Coronary artery (tissue), 2 donors: ENCODE measurements around the gene PLCG2.

Source experiments
- DNase-seq: peaks from one replicate; pipeline ENCODE4 v3.0.0-alpha.2; 2017; ENCODE audit warnings: low spot score
- H3K27ac ChIP-seq, 2 donors: fragments of 200-600 bp; sonication (generic); one replicate each; pipeline ENCODE4 v1.5.1; 2016 to 2019
- H3K4me3 ChIP-seq: fragments of 200-600 bp; sonication (generic); 2 replicates; pipeline ENCODE4 v1.5.1; 2016; ENCODE audit warnings: mild to moderate bottlenecking, moderate library complexity
- TF ChIP-seq, protein P1 (sequence below): fragments of 200-600 bp; sonication (generic); IDR thresholded peaks from one replicate; pipeline ENCODE4 v1.5.1; 2019; ENCODE audit warnings: antibody characterized with exemption

PLCG2 gene

GRCh38 chr16:81790830-81791435, 11.8 kb downstream of the PLCG2 start:
- H3K4me3 ChIP-seq = no peak overlapping the region
- TF ChIP-seq, protein P1, sequence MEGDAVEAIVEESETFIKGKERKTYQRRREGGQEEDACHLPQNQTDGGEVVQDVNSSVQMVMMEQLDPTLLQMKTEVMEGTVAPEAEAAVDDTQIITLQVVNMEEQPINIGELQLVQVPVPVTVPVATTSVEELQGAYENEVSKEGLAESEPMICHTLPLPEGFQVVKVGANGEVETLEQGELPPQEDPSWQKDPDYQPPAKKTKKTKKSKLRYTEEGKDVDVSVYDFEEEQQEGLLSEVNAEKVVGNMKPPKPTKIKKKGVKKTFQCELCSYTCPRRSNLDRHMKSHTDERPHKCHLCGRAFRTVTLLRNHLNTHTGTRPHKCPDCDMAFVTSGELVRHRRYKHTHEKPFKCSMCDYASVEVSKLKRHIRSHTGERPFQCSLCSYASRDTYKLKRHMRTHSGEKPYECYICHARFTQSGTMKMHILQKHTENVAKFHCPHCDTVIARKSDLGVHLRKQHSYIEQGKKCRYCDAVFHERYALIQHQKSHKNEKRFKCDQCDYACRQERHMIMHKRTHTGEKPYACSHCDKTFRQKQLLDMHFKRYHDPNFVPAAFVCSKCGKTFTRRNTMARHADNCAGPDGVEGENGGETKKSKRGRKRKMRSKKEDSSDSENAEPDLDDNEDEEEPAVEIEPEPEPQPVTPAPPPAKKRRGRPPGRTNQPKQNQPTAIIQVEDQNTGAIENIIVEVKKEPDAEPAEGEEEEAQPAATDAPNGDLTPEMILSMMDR = no peak
- DNase-seq = no peak
- H3K27ac ChIP-seq = no peak overlapping the region

DNA sequence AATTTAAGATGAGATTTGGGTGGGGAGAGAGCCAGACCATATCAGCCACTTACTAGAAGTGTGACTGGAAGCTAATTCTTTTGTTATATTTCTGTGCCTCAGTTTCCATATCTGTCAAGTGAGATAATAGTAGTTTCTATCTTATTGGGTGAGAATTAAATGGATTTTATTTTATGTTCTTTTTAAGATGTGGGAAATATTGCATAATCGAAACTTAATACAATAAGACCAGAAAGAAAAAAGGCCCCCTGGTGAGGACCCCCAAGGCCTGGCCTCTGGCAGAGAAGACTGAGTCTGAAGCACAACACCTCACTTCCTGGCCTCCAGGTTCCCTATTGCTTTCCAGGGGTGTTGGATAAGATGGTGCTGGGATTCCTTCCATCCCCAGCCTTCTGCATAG, 13.7 kb downstream of the PLCG2 start:
- no peak for DNase-seq
- Histone ChIP-seq H3K4me3 (no peak overlapping the region), H3K27ac (no peak overlapping the region)
- TF ChIP-seq, protein P1 = no peak

GRCh38 chr16:81795193-81795592, 16.1 kb downstream of the PLCG2 start:
- TF ChIP-seq, protein P1 = no peak
- Histone ChIP-seq H3K27ac (no peak overlapping the region), H3K4me3 (no peak overlapping the region)
- no peak for DNase-seq

- DNase-seq = no peak
- Histone ChIP-seq H3K27ac (no peak overlapping the region), H3K4me3 (no peak overlapping the region)
- TF ChIP-seq, protein P1 = no peak
Observed at GRCh38 chr16:81796035-81796434, 16.9 kb downstream of the PLCG2 start.

GRCh38 chr16:81796583-81797346, 17.7 kb downstream of the PLCG2 start:
- no peak for DNase-seq
- H3K4me3 ChIP-seq = no peak overlapping the region
- TF ChIP-seq, protein P1 = no peak
- no peak overlapping the region for H3K27ac ChIP-seq

DNA sequence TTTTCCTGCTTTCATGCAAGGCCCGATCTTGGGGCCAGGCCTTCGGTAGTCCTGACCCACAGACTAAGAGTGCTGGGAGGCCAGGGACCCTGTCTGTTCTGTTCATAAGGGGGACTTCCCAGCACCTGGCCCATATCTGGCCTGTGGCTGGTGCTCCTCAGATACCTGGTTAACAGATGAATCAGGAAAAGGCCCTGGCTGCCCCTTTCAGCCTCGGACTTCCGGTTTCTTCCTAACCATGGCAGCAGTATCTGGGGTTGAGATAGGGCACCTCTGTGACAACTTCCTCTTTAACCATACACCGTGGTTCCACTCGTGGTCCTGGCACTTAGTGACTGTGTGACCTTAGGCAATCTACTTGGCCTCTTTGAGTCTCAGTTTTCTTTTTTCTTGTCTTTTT, 18.4 kb downstream of the PLCG2 start:
- TF ChIP-seq, protein P1 = no peak
- no peak overlapping the region for H3K4me3 ChIP-seq
- DNase-seq = no peak
- no peak overlapping the region for H3K27ac ChIP-seq
